GM23248 (cell line): Measurements from ENCODE around the gene PPM1L.

Experiments used
- EZH2 ChIP-seq: fragments of 200-600 bp; sonication (generic); IDR thresholded peaks from 2 replicates; pipeline ENCODE4 v1.6.1; 2018; ENCODE audit warnings: antibody characterized with exemption, mild to moderate bottlenecking; ENCODE audit not compliant: insufficient read depth, poor library complexity, severe bottlenecking
- EZH2phosphoT487 ChIP-seq: fragments of 200-600 bp; sonication (generic); IDR thresholded peaks from 2 replicates; pipeline ENCODE4 v1.6.1; 2018; ENCODE audit warnings: antibody characterized with exemption, moderate library complexity, mild to moderate bottlenecking, low read depth; ENCODE audit not compliant: insufficient read depth

DNA sequence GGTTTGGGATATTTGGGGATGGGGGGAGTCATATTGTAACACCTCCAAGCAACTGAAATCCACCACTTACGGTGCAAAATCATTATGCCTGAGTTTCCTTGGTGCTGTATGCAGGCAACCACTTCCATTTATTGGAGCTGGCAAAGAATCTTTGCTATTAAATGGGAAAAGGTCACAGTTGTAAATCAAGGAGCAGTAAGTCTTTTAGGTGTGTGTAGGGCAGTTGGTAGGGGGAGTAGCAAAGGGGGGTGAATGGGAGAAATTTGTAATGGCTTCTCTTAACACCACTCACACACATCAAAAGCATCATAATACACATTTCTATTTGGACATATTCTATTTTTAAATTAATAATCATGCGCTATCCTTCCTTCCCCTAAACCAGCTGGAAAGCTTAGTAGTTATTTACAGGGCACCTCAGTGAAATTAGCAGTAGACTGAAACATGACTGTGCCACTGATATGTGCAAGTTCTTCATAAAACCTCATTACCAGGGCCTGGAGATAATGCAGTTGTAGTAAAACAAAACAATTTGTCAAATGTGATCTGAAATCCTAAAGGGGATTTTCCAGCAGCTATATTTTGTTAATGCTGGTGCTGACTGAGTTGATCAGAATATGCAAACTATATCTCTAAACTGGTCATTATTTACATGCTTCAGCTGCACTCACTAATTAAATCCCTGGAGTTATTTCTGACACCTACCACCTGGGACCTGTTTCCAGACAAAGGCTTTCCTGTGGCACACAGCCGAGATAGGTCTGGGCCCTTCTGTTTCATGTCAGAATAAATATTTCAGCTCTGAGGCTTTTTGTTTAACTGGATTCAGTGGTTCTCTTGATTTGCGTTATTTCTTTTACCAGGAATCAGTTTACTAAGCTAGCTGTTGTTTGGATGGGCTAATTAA, 259.1 kb downstream of the PPM1L start:
- TF ChIP-seq EZH2 (no peak), EZH2phosphoT487 (no peak)
